ENCODE data around the gene RCSD1. TPM values are rescaled to one million over a fixed set of nuclear protein-coding genes. Genes with fewer than 3 reads are reported as not detected.

The RCSD1 gene
- total RNA-seq, 1 experiment from 2014 or later: 0.50 TPM

DNA sequence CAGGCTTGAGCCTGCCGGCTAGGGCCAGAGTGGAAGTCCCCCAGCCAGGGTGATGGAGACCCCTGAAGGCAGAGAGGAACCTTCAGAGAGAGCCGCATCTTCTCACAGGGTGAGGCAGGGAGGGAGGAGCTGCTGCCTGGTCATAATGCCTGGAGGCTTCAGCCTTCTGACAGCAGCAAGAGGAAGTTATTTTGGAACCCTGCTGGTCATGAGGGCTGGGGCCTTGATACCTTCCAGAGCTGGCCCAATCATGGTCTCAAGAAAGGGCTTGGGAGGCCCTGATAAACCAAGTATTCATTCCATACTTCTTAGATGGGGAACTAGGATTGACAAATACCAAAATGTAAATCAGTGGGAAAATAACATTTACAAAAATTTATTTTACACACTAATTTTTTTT lies 65.1 kb downstream of the RCSD1 start:
- Mint-ChIP-seq H3K27me3 (ENCODE audit: low read depth) (peaks cover 10% of the 10 kb centered on the region), H3K4me1 (peaks cover 11% of the 10 kb centered on the region), H3K27ac (no peak overlapping the region), H3K36me3 (no peaks in the 10 kb centered on the region), H3K4me3 (no peak overlapping the region), H3K9me3 (no peaks in the 10 kb centered on the region)
- POLR2A ChIA-PET: no interaction called here
- DNase-seq (ENCODE audit: low spot score) (no peak), ATAC-seq (no peak; the same call in 1 of the 2 replicates)
- TF ChIP-seq SOX15 (CRISPR knock-in tag; IDR thresholded peaks at IDR 0.05) (no peak), ZNF263 (CRISPR knock-in tag; IDR thresholded peaks at IDR 0.05; ENCODE audit: low read depth) (no peak)
- CTCF ChIA-PET: interaction anchor here (0.6 to 1.0 kb wide), 2 partner anchors 13 kb away, joined by 3 read pairs; no protein-coding TSS in a partner anchor

GRCh38 chr1:167695756-167696561 lies 65.9 kb downstream of the RCSD1 start:
- Mint-ChIP-seq H3K4me1 (peaks cover 11% of the 10 kb centered on the region), H3K27me3 (ENCODE audit: low read depth) (peaks cover 9% of the 10 kb centered on the region), H3K36me3 (no peaks in the 10 kb centered on the region), H3K4me3 (no peak overlapping the region), H3K27ac (no peak overlapping the region), H3K9me3 (no peaks in the 10 kb centered on the region)
- ATAC-seq (no peak), DNase-seq (ENCODE audit: low spot score) (no peak)
- TF ChIP-seq FOXK1 (CRISPR knock-in tag; IDR thresholded peaks at IDR 0.05): no peak
- TF ChIP-seq ESRRA (CRISPR knock-in tag; IDR thresholded peaks at IDR 0.05; ENCODE audit: borderline replicate concordance): no peak
- TF ChIP-seq JAZF1 (CRISPR knock-in tag; IDR thresholded peaks at IDR 0.05): no peak
- no peak for TF ChIP-seq NR2C2 (CRISPR knock-in tag; IDR thresholded peaks at IDR 0.05)
- TF ChIP-seq CREB1 (CRISPR knock-in tag; IDR thresholded peaks at IDR 0.05): no peak
- TF ChIP-seq, protein P1, sequence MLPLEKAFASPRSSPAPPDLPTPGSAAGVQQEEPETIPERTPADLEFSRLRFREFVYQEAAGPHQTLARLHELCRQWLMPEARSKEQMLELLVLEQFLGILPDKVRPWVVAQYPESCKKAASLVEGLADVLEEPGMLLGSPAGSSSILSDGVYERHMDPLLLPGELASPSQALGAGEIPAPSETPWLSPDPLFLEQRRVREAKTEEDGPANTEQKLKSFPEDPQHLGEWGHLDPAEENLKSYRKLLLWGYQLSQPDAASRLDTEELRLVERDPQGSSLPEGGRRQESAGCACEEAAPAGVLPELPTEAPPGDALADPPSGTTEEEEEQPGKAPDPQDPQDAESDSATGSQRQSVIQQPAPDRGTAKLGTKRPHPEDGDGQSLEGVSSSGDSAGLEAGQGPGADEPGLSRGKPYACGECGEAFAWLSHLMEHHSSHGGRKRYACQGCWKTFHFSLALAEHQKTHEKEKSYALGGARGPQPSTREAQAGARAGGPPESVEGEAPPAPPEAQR (CRISPR knock-in tag; IDR thresholded peaks at IDR 0.05): no peak
- no peak for TF ChIP-seq EMX1 (CRISPR knock-in tag; IDR thresholded peaks at IDR 0.05)
- no peak for TF ChIP-seq NFYB (CRISPR knock-in tag; conservative IDR thresholded peaks at IDR 0.05; ENCODE audit: low read depth)
- no peak for TF ChIP-seq GRHL2 (CRISPR knock-in tag; IDR thresholded peaks at IDR 0.05; ENCODE audit: insufficient replicate concordance, severe bottlenecking)
- ChIA-PET POLR2A (no interaction called here), CTCF (interaction anchor here (0.7 to 1.3 kb wide), 3 partner anchors 12 to 386 kb away, joined by 3 read pairs; no protein-coding TSS in a partner anchor)

DNA sequence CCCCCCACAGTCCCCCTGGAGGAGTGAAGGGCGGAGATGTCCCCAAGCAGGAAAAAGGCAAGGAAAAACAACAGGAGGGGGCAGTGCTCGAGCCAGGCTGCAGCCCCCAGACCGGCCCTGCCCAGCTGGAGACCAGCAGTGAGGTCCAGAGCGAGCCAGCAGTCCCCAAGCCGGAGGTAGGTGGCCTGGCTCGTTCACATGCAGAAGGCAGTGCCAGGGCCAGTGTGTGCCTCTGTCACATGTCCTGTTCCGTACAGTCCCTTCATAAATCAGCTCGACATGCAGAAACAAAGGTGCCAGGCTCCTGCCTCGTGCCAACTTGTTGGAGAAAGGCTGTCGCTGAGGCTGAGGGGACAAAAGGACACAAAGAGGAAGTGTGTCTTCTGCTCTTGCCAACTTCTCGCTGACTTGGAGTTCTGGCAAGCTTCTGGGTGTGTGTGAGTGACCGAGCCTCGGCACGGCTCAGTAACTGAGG lies 67.7 kb downstream of the RCSD1 start:
- ATAC-seq (peak; percentile 12; the same call in 1 of the 2 replicates), DNase-seq (ENCODE audit: low spot score) (no peak)
- no peak overlapping the region for H3K4me3 Mint-ChIP-seq
- no peak overlapping the region for H3K27ac Mint-ChIP-seq
- POLR2A ChIA-PET: no interaction called here
- H3K4me1 Mint-ChIP-seq: peaks cover 11% of the 10 kb centered on the region
- CTCF ChIA-PET: interaction anchor here (0.7 to 3.1 kb wide), 2 partner anchors 10 to 19 kb away, joined by 3 to 22 read pairs; no protein-coding TSS in a partner anchor
- no peaks in the 10 kb centered on the region for H3K36me3 Mint-ChIP-seq
- no peaks in the 10 kb centered on the region for H3K9me3 Mint-ChIP-seq
- H3K27me3 Mint-ChIP-seq (ENCODE audit: low read depth): peaks cover 5% of the 10 kb centered on the region
- TF ChIP-seq RELA (CRISPR knock-in tag; IDR thresholded peaks at IDR 0.05; ENCODE audit: borderline replicate concordance) (no peak), ZNF532 (CRISPR knock-in tag; IDR thresholded peaks at IDR 0.05; ENCODE audit: borderline replicate concordance) (no peak), ZNF138 (CRISPR knock-in tag; conservative IDR thresholded peaks at IDR 0.05) (no peak)
- TF ChIP-seq, protein P2, sequence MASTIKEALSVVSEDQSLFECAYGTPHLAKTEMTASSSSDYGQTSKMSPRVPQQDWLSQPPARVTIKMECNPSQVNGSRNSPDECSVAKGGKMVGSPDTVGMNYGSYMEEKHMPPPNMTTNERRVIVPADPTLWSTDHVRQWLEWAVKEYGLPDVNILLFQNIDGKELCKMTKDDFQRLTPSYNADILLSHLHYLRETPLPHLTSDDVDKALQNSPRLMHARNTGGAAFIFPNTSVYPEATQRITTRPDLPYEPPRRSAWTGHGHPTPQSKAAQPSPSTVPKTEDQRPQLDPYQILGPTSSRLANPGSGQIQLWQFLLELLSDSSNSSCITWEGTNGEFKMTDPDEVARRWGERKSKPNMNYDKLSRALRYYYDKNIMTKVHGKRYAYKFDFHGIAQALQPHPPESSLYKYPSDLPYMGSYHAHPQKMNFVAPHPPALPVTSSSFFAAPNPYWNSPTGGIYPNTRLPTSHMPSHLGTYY (CRISPR knock-in tag; IDR thresholded peaks at IDR 0.05): no peak

Data from WTC11 (cell line).